ENCODE results near the gene MYH9.

GRCh38 chr22:36267896-36268485 is 119.8 kb downstream of the MYH9 start:
- no peak for TF ChIP-seq POLR2A (IDR thresholded peaks at IDR 0.05)
- TF ChIP-seq CTCF (IDR thresholded peaks at IDR 0.05) = no peak
- no peak for TF ChIP-seq EP300 (IDR thresholded peaks at IDR 0.05)
